ENCODE data around the gene METTL25B.
A peak's percentile ranks its signal among the peaks of the same experiment; 100 is the strongest.

METTL25B gene

GRCh38 chr1:156717351-156717750 is 10.9 kb upstream of the METTL25B start:
- DNase-seq: no peak
- H3K27ac ChIP-seq (ENCODE audit: low read depth, low read length): no peak overlapping the region
- no peak overlapping the region for H2AK5ac ChIP-seq (ENCODE audit: low read length)
- no peak overlapping the region for H3K14ac ChIP-seq (ENCODE audit: low read length)
- no peak overlapping the region for H3K4me2 ChIP-seq (ENCODE audit: low read length)
- no peaks in the 10 kb centered on the region for H3K9me3 ChIP-seq (ENCODE audit: insufficient read depth, low read depth, low read length)
- no peak overlapping the region for H4K91ac ChIP-seq (ENCODE audit: low read depth, low read length)
- H3K4ac ChIP-seq (ENCODE audit: low read depth, low read length): no peak overlapping the region
- no peak overlapping the region for H3K9ac ChIP-seq (ENCODE audit: low read length)
- no peak overlapping the region for H3K4me3 ChIP-seq (ENCODE audit: low read depth, low read length)
- H4K8ac ChIP-seq (ENCODE audit: low read depth, low read length): no peak overlapping the region
- H4K12ac ChIP-seq (ENCODE audit: low read depth, low read length): no peak overlapping the region
- no peaks in the 10 kb centered on the region for H3K27me3 ChIP-seq (ENCODE audit: insufficient read depth, low read length)
- no peak overlapping the region for H2BK12ac ChIP-seq (ENCODE audit: low read length)
- H3K79me2 ChIP-seq (ENCODE audit: control insufficient read depth, insufficient read depth, low read length, poor library complexity): no peaks in the 10 kb centered on the region
- H3K79me1 ChIP-seq (ENCODE audit: low read length): peaks cover 3% of the 10 kb centered on the region
- H2AFZ ChIP-seq (ENCODE audit: insufficient read depth, low read length, poor library complexity): no peak overlapping the region
- H3K36me3 ChIP-seq (ENCODE audit: control insufficient read depth in 1 of 2, insufficient read depth in 2 of 2, low read length in 2 of 2): peaks cover 6 to 9% of the 10 kb centered on the region in 2 experiments
- no peak overlapping the region for H2BK5ac ChIP-seq (ENCODE audit: low read depth, low read length, poor library complexity)
- no peak overlapping the region for H3K23ac ChIP-seq (ENCODE audit: low read length)
- no peak overlapping the region for H2BK120ac ChIP-seq (ENCODE audit: insufficient read depth, low read length, poor library complexity)
- WGBS (ENCODE audit: extremely low coverage, insufficient coverage, insufficient read length): no CpG with 5 or more reads among the region's 4 CpGs
- peaks cover 15 to 23% of the 10 kb centered on the region in 2 experiments for H3K4me1 ChIP-seq (ENCODE audit: control insufficient read depth in 1 of 2, insufficient read depth in 2 of 2, low read length in 2 of 2)
- H3K18ac ChIP-seq (ENCODE audit: low read length): no peak overlapping the region

- Histone ChIP-seq H3K79me1 (ENCODE audit: low read length) (peaks cover 2% of the 10 kb centered on the region), H3K4ac (ENCODE audit: low read depth, low read length) (no peak overlapping the region), H2AK5ac (ENCODE audit: low read length) (no peak overlapping the region), H3K9me3 (ENCODE audit: insufficient read depth, low read depth, low read length) (no peaks in the 10 kb centered on the region), H2BK5ac (ENCODE audit: low read depth, low read length, poor library complexity) (peak overlapping the region; percentile 33), H3K79me2 (ENCODE audit: control insufficient read depth, insufficient read depth, low read length, poor library complexity) (peaks cover 2% of the 10 kb centered on the region), H3K4me3 (ENCODE audit: low read depth, low read length) (no peak overlapping the region), H3K27ac (ENCODE audit: low read depth, low read length) (peak overlapping the region; percentile 61), H3K27me3 (ENCODE audit: insufficient read depth, low read length) (no peaks in the 10 kb centered on the region), H3K9ac (ENCODE audit: low read length) (no peak overlapping the region), H3K23ac (ENCODE audit: low read length) (no peak overlapping the region), H3K4me2 (ENCODE audit: low read length) (peak overlapping the region; percentile 26), H3K14ac (ENCODE audit: low read length) (peak overlapping the region; percentile 62), H4K12ac (ENCODE audit: low read depth, low read length) (no peak overlapping the region), H2AFZ (ENCODE audit: insufficient read depth, low read length, poor library complexity) (no peak overlapping the region), H4K91ac (ENCODE audit: low read depth, low read length) (peak overlapping the region; percentile 64), H3K36me3 (ENCODE audit: control insufficient read depth in 1 of 2, insufficient read depth in 2 of 2, low read length in 2 of 2) (peaks cover 18 to 32% of the 10 kb centered on the region in 2 experiments), H3K18ac (ENCODE audit: low read length) (no peak overlapping the region), H2BK12ac (ENCODE audit: low read length) (peak overlapping the region; percentile 92), H3K4me1 (ENCODE audit: control insufficient read depth in 1 of 2, insufficient read depth in 2 of 2, low read length in 2 of 2) (peaks cover 17 to 23% of the 10 kb centered on the region in 2 experiments), H4K8ac (ENCODE audit: low read depth, low read length) (no peak overlapping the region), H2BK120ac (ENCODE audit: insufficient read depth, low read length, poor library complexity) (peak overlapping the region; percentile 71)
- no CpG with 5 or more reads among the region's 2 CpGs for WGBS (ENCODE audit: extremely low coverage, insufficient coverage, insufficient read length)
- no peak for DNase-seq
Observed at GRCh38 chr1:156721131-156721530, 7.1 kb upstream of the METTL25B start.

- peak overlapping the region; percentile 62 for H3K14ac ChIP-seq (ENCODE audit: low read length)
- H2BK120ac ChIP-seq (ENCODE audit: insufficient read depth, low read length, poor library complexity): peak overlapping the region; percentile 71
- no peak overlapping the region for H2AFZ ChIP-seq (ENCODE audit: insufficient read depth, low read length, poor library complexity)
- H3K23ac ChIP-seq (ENCODE audit: low read length): no peak overlapping the region
- H4K12ac ChIP-seq (ENCODE audit: low read depth, low read length): no peak overlapping the region
- H3K27me3 ChIP-seq (ENCODE audit: insufficient read depth, low read length): no peaks in the 10 kb centered on the region
- H4K91ac ChIP-seq (ENCODE audit: low read depth, low read length): peak overlapping the region; percentile 64
- WGBS (ENCODE audit: extremely low coverage, insufficient coverage, insufficient read length): no CpG with 5 or more reads among the region's 4 CpGs
- H2BK12ac ChIP-seq (ENCODE audit: low read length): peak overlapping the region; percentile 92
- no peaks in the 10 kb centered on the region for H3K9me3 ChIP-seq (ENCODE audit: insufficient read depth, low read depth, low read length)
- H3K4ac ChIP-seq (ENCODE audit: low read depth, low read length): no peak overlapping the region
- no peak for DNase-seq
- peak overlapping the region; percentile 40 for H3K18ac ChIP-seq (ENCODE audit: low read length)
- H2BK5ac ChIP-seq (ENCODE audit: low read depth, low read length, poor library complexity): peak overlapping the region; percentile 33
- peaks cover 20 to 26% of the 10 kb centered on the region in 2 experiments for H3K4me1 ChIP-seq (ENCODE audit: control insufficient read depth in 1 of 2, insufficient read depth in 2 of 2, low read length in 2 of 2)
- peaks cover 18 to 32% of the 10 kb centered on the region in 2 experiments for H3K36me3 ChIP-seq (ENCODE audit: control insufficient read depth in 1 of 2, insufficient read depth in 2 of 2, low read length in 2 of 2)
- H3K4me2 ChIP-seq (ENCODE audit: low read length): peak overlapping the region; percentile 26
- peaks cover 2% of the 10 kb centered on the region for H3K79me1 ChIP-seq (ENCODE audit: low read length)
- H2AK5ac ChIP-seq (ENCODE audit: low read length): peak overlapping the region; percentile 72
- no peak overlapping the region for H4K8ac ChIP-seq (ENCODE audit: low read depth, low read length)
- H3K4me3 ChIP-seq (ENCODE audit: low read depth, low read length): no peak overlapping the region
- H3K79me2 ChIP-seq (ENCODE audit: control insufficient read depth, insufficient read depth, low read length, poor library complexity): peaks cover 2% of the 10 kb centered on the region
- no peak overlapping the region for H3K9ac ChIP-seq (ENCODE audit: low read length)
- H3K27ac ChIP-seq (ENCODE audit: low read depth, low read length): peak overlapping the region; percentile 61
Observed at GRCh38 chr1:156721535-156721934, 6.7 kb upstream of the METTL25B start.

GRCh38 chr1:156725683-156726280 is 2.5 kb upstream of the METTL25B start:
- no CpG with 5 or more reads among the region's 18 CpGs for WGBS (ENCODE audit: extremely low coverage, insufficient coverage, insufficient read length)
- Histone ChIP-seq H3K4me3 (ENCODE audit: low read depth, low read length) (no peak overlapping the region), H2BK5ac (ENCODE audit: low read depth, low read length, poor library complexity) (no peak overlapping the region), H3K4me2 (ENCODE audit: low read length) (peak overlapping the region; percentile 55), H4K12ac (ENCODE audit: low read depth, low read length) (no peak overlapping the region), H3K18ac (ENCODE audit: low read length) (no peak overlapping the region), H4K8ac (ENCODE audit: low read depth, low read length) (no peak overlapping the region), H3K4me1 (ENCODE audit: control insufficient read depth in 1 of 2, insufficient read depth in 2 of 2, low read length in 2 of 2) (peaks cover 16 to 29% of the 10 kb centered on the region in 2 experiments), H3K23ac (ENCODE audit: low read length) (no peak overlapping the region), H4K91ac (ENCODE audit: low read depth, low read length) (no peak overlapping the region), H3K14ac (ENCODE audit: low read length) (no peak overlapping the region), H3K9me3 (ENCODE audit: insufficient read depth, low read depth, low read length) (peaks cover 2% of the 10 kb centered on the region), H3K27ac (ENCODE audit: low read depth, low read length) (no peak overlapping the region), H3K79me1 (ENCODE audit: low read length) (peaks cover 9% of the 10 kb centered on the region), H3K36me3 (ENCODE audit: control insufficient read depth in 1 of 2, insufficient read depth in 2 of 2, low read length in 2 of 2) (peaks cover 20 to 35% of the 10 kb centered on the region in 2 experiments), H3K27me3 (ENCODE audit: insufficient read depth, low read length) (no peaks in the 10 kb centered on the region), H2AK5ac (ENCODE audit: low read length) (no peak overlapping the region), H3K4ac (ENCODE audit: low read depth, low read length) (no peak overlapping the region), H2BK120ac (ENCODE audit: insufficient read depth, low read length, poor library complexity) (no peak overlapping the region), H2AFZ (ENCODE audit: insufficient read depth, low read length, poor library complexity) (no peak overlapping the region), H2BK12ac (ENCODE audit: low read length) (no peak overlapping the region), H3K9ac (ENCODE audit: low read length) (no peak overlapping the region), H3K79me2 (ENCODE audit: control insufficient read depth, insufficient read depth, low read length, poor library complexity) (peaks cover 6% of the 10 kb centered on the region)
- peak; percentile 87 to 95 for DNase-seq
